Spleen (tissue), 7 donors: ENCODE results near the gene NOS1AP.

Experiments used
- POLR2A ChIP-seq, 3 donors: fragments of 450-650 bp; IDR thresholded peaks; one replicate each; pipeline ENCODE4 v1.5.1; 2017; ENCODE audit warnings: antibody characterized with exemption in 3 of 3, mild to moderate bottlenecking in 1 of 3
- TF ChIP-seq, protein P1 (sequence below), 11 experiments: fragments of 200-600 bp in 7 of 11; fragments of 450-650 bp in 4 of 11; sonication (generic) in 4 of 11; IDR thresholded peaks in 8 of 11; conservative IDR thresholded peaks in 3 of 11; 1 replicate in 7 of 11; 2 replicates in 4 of 11; pipeline versions ENCODE4 v1.4.0 to v1.8.0; 2016 to 2021; ENCODE audit warnings: antibody characterized with exemption in 11 of 11, inconsistent platforms in 4 of 11, mild to moderate bottlenecking in 1 of 11
- donor health status: DM: no; HTN: no; CAD: no; lungs with moderate emphysema.
- donor health status: DM: no; HTN: no; CAD: no.
- donor health status: DM: no; HTN: no; CAD: no.

DNA sequence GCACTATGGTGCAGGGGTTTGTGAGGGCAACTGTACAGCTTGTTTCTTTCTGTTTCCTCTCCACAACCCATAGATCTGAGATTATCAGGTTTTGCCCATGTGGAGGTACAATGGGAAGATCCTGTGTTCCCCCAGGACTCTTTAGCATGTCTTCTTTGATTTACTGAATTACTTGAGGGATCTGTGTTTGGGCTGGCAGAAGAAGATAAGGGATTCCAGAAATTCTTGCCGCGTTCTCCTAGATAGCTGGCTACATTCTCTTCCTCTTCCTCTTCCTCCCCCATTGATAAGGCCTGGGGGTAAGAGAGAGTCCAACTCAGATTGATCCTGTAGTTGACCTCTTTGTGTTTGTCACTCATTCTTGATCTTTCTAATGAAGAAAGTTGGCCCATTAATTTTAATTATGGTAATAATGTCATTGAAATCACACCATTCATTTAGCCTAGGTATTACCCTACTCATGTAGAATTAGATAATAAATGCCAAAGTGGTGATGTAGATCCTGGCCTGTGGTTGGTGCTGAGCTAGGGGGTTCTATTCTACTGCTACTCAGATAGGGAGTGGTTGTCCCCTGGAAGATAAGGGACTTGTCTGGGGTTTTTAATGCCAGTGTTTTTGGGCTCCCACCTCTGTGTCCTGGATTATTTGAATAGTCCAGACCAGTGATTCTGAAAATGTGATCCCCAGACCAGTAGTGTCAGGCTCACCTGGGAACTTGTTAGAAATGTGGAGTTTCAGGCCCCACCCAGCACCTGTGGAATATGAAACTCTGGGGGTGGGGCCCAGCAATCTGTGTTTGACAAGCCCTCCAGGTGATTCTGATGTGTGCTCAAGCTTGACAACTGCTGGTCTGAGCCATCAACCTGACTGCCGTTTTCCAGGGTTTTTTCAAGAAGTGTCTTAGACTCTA, 122.2 kb downstream of the NOS1AP start:
- TF ChIP-seq, protein P1, sequence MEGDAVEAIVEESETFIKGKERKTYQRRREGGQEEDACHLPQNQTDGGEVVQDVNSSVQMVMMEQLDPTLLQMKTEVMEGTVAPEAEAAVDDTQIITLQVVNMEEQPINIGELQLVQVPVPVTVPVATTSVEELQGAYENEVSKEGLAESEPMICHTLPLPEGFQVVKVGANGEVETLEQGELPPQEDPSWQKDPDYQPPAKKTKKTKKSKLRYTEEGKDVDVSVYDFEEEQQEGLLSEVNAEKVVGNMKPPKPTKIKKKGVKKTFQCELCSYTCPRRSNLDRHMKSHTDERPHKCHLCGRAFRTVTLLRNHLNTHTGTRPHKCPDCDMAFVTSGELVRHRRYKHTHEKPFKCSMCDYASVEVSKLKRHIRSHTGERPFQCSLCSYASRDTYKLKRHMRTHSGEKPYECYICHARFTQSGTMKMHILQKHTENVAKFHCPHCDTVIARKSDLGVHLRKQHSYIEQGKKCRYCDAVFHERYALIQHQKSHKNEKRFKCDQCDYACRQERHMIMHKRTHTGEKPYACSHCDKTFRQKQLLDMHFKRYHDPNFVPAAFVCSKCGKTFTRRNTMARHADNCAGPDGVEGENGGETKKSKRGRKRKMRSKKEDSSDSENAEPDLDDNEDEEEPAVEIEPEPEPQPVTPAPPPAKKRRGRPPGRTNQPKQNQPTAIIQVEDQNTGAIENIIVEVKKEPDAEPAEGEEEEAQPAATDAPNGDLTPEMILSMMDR (IDR thresholded peaks at IDR 0.05 in 8 of 11, conservative IDR thresholded peaks at IDR 0.05 in 3 of 11): no peak
- TF ChIP-seq POLR2A (IDR thresholded peaks at IDR 0.05): no peak
